Activated CD4-positive, alpha-beta T cell treated with anti-CD3 and anti-CD28 coated beads, Interleukin-2, amount 50 U/mL, for 48 hours (primary cell): ENCODE results near the gene C12orf75.

ENCODE experiments used
- DNase-seq, 2 experiments: peaks; one replicate each; pipeline ENCODE4 v3.0.0-alpha.2; 2020

The C12orf75 gene

DNA sequence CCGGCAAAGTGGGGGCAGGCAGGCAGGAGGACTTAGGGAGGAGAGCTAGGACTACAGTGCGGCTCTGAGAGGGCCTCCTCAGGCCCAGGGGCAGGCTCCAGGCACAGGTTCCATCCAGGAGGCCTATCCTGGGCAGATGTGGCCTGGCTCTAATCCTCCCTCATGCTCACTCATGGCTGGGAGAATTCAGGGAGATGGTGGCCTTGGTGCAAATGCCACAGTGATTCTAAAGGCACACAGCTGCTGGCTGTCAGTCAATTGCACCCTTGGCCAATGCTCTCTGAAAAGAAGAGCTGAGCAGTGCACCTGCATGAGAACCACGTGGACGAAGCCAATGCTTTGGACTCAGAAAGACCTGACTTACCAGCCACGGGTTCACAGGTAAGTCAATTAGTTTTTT, 89.6 kb downstream of the C12orf75 start:
- DNase-seq = no peak

DNA sequence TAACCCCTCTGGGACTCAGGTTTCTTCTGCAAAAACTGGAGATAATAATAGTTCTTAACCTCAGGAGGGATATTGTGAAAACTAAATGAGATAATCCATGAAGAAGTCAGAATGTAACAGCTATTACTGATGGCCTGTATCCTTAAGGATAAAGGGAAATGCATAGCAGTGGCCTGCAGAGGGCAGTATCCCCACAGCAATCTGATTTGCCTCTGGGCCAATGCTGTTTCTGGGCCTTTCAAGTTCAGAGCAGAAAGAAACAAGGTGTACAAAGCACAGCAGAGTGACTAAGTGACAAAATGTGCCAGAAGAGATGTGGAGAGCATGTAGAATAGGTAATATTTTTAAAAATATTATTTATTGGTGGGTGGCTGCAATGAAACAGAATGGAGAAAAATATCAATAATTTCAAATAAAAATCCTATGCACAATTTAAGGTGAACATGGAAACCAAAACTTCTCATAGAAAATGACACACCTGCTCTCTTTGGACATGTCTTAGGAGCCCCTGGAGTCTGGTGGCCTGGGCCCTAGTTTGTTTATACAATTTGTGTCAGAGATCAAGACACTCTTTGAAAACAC, 90.3 kb downstream of the C12orf75 start:
- peak; percentile 71 to 78 for DNase-seq
